Thymus (tissue), 11 donors: ENCODE measurements around the gene SH3PXD2B. TPM values are rescaled to one million over a fixed set of nuclear protein-coding genes. Genes with fewer than 3 reads are reported as not detected.

Source experiments
- DNase-seq, 9 donors: peaks; one replicate each; pipeline ENCODE4 v3.0.0-alpha.2; 2013; ENCODE audit warnings: low spot score in 9 of 9, low read depth in 6 of 9, missing footprints in 1 of 9
- H3K27ac ChIP-seq, 2 donors: one replicate each; pipeline ENCODE4 v1.5.1; 2013; ENCODE audit warnings: control low read depth in 1 of 2, low read depth in 1 of 2, low read length in 1 of 2, mild to moderate bottlenecking in 1 of 2, moderate library complexity in 1 of 2
- H3K27me3 ChIP-seq, 2 donors: one replicate each; pipeline ENCODE4 v1.5.1; 2013; ENCODE audit warnings: low read length in 1 of 2; ENCODE audit not compliant: control insufficient read depth in 2 of 2, insufficient read depth in 1 of 2
- H3K36me3 ChIP-seq, 2 donors: one replicate each; pipeline ENCODE4 v1.5.1; 2013; ENCODE audit warnings: low read length in 1 of 2, mild to moderate bottlenecking in 1 of 2, moderate library complexity in 1 of 2; ENCODE audit not compliant: control insufficient read depth in 2 of 2, insufficient read depth in 2 of 2
- H3K4me1 ChIP-seq, 2 donors: one replicate each; pipeline ENCODE4 v1.5.1; 2013; ENCODE audit warnings: low read length in 2 of 2; ENCODE audit not compliant: control insufficient read depth in 2 of 2, insufficient read depth in 2 of 2
- H3K4me3 ChIP-seq, 2 donors: one replicate each; pipeline ENCODE4 v1.5.1; 2013; ENCODE audit warnings: low read length in 2 of 2, control low read depth in 1 of 2, mild to moderate bottlenecking in 1 of 2
- H3K9me3 ChIP-seq, 2 donors: one replicate each; pipeline ENCODE4 v1.5.1; 2013; ENCODE audit warnings: low read length in 1 of 2, mild to moderate bottlenecking in 1 of 2; ENCODE audit not compliant: control insufficient read depth in 2 of 2, insufficient read depth in 1 of 2
- WGBS: extraction: QIAGEN DNeasy Blood & Tissue Kit; methylation state at CpG from one replicate; pipeline ENCODE4 v1.1.7; 2013; 5-methylcytosine and 5-hydroxymethylcytosine counted together
- polyA plus RNA-seq: library from polyadenylated mRNA; stranded (reverse); fragments of 200-250 nt; gene quantifications from one replicate; pipeline ENCODE4 v1.2.3, GENCODE V29; 2013
- total RNA-seq: library from RNA; stranded (reverse); fragments of 120-200 nt; gene quantifications from one replicate; pipeline ENCODE4 v1.2.4, GENCODE V29; 2013
- donor health status: healthy.

SH3PXD2B gene
- total and polyA plus RNA-seq, 2 donors: 3.2 to 7.3 TPM

DNA sequence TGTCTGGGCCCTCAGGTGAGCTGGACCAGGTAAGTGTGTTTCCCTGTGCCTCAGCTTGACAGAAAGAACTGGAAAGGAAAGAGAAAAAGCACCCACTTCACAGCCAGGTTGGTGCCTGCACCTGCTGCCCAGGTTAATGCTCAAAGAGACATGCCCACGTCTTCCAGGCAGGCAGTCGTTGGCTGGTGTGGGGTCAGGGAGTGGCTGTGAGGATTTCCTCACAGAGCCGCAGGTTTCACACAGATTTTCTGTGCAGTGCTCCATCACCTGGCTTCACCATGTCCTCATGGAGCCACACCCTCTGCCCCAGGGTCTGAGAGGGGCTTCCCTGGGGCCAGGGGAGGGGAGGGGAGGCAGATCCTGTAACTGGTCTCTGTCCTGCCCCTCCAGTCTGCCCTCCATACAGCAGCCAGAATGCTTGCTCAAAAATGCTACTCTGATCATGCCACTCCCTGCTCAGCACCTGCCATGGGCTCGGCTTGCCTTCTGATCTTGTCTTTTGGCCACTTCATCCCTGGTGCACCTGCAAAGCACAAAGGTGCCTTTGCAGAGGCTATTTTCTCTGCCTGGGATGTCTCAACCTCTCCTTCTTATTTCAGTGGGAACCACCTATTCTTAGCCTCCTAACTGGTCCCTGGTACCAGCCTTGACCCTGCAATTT is 88.2 kb downstream of the SH3PXD2B start:
- no peaks in the 10 kb centered on the region for H3K27me3 ChIP-seq
- WGBS: 95% methylated on average over 4 of the region's 4 CpGs
- no peaks in the 10 kb centered on the region for H3K36me3 ChIP-seq
- H3K9me3 ChIP-seq: peaks cover 0 to 8% of the 10 kb centered on the region in 2 donors
- no peak overlapping the region for H3K27ac ChIP-seq
- no peaks in the 10 kb centered on the region for H3K4me1 ChIP-seq
- H3K4me3 ChIP-seq: no peak overlapping the region
- no peak for DNase-seq

DNA sequence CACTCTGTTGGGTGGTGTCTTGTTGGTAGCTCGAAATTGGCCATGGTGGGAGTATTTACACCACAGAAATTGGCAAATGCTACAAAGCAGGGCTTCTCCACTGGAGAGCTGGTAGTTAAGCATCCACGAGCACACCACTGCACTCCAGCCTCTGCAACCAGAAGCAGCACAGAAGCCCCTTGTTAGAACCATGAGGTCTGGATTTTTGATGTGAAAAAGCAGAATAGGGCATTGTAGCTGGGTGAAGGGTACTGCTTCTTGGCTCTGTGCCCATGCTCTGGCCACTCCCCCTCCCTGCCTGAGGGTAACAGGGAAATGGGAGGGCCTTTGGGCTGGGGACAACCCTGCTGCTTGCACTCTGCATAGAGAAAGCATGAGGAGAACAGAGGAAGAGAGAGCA is 89.6 kb downstream of the SH3PXD2B start:
- Histone ChIP-seq H3K36me3 (no peaks in the 10 kb centered on the region), H3K4me3 (no peak overlapping the region), H3K9me3 (peaks cover 0 to 4% of the 10 kb centered on the region in 2 donors), H3K4me1 (no peaks in the 10 kb centered on the region), H3K27me3 (no peaks in the 10 kb centered on the region), H3K27ac (no peak overlapping the region)
- WGBS: 97% methylated on average over 2 of the region's 2 CpGs
- no peak for DNase-seq

DNA sequence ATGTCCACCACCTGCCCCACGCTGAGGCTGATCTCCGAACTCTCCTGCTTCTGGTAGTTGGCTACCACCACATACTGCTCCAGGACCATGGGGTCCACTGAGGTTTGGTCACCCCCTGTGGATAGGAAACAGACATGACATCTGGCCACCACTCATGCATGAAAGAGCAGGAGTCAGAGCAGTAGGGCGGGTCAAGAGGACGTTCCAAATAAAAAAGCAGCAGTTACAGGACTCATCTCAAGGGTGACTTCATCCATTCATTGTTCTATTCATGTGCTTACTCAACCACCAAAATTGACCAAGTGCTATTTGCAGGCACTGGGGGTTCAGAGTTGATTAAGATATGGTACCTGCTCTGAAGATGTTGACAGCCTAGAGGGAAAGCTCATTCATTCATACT is 91.6 kb downstream of the SH3PXD2B start:
- Histone ChIP-seq H3K27ac (no peak overlapping the region), H3K4me3 (no peak overlapping the region), H3K36me3 (no peaks in the 10 kb centered on the region), H3K27me3 (no peaks in the 10 kb centered on the region), H3K9me3 (peaks cover 0 to 2% of the 10 kb centered on the region in 2 donors), H3K4me1 (no peaks in the 10 kb centered on the region)
- DNase-seq: no peak
- 97% methylated on average over 4 of the region's 4 CpGs for WGBS

DNA sequence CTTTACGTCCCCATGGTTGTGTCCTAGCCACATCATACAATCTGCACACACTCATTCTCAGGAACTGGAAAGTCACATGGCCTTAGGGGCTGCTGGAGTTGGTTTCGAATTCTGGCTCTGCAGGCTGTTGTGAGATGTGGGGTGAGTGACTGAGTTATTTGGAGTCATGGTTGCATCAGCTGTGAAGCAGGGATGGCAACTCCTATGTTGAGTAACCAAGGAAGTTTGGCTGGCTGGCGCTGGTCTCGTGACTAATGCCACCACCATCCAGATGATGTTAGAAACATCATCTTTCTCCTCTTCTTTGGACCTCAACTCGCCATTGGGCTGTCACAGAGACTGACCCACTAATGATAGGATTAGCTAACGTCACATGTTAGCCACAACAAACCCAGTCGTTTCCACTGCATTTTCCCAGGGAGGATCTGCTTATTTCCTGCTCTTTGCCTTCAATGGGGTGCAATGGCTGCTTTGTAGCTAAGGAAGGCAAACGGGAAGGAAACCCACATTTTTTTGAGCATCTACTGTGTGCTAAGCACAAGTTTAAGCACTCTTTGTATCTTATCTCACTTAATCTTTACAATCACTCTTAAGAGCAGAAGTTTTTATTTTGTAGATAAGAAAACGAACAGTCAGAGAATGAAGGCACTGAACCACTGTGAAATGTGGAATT is 92.6 kb downstream of the SH3PXD2B start:
- Histone ChIP-seq H3K4me3 (no peak overlapping the region), H3K36me3 (no peaks in the 10 kb centered on the region), H3K9me3 (no peaks in the 10 kb centered on the region), H3K27me3 (no peaks in the 10 kb centered on the region), H3K4me1 (no peaks in the 10 kb centered on the region), H3K27ac (no peak overlapping the region)
- no peak for DNase-seq
- WGBS: 93% methylated on average over 9 of the region's 9 CpGs

DNA sequence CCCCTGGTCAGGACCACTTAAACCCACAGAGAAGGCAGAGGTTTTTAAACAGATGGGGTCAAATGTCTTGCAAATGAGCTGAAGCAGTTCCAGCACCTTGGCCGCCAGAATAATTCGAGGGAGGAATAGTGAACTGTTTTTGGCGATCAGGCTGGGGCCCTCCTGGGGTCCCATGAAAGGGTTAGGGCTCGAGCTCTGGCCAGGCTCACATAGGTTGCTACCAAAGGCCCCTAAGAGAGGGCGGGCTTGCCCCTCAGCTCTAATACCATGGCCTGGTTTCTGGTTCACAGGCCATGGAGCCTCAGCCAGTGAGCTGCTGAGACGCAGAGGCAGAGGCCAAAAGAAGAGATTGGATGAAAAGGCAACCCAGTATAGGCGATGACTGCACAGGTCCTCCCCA is 96.0 kb downstream of the SH3PXD2B start:
- no peaks in the 10 kb centered on the region for H3K36me3 ChIP-seq
- H3K4me1 ChIP-seq: no peaks in the 10 kb centered on the region
- H3K27me3 ChIP-seq: no peaks in the 10 kb centered on the region
- no peak overlapping the region for H3K4me3 ChIP-seq
- H3K27ac ChIP-seq: no peak overlapping the region
- no peaks in the 10 kb centered on the region for H3K9me3 ChIP-seq
- 96% methylated on average over 7 of the region's 7 CpGs for WGBS
- no peak for DNase-seq

DNA sequence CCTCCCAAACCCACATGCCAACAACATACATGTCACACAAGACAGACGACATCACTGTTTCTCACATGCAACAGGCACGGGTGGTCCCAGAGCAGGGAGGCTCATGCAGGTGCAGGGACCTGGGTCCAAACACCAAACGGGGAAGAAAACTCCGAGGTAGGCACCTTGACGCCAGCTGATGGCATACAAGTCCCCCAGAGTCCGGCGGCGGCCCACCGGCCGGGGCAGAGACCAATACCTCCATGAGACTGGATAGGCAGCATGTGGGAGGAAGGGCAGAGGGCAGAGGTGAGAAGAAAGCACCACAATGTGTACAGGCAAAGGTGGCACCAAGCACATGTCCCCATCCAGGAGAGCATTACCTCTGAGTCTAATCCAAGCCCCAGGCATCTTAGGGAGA is 97.8 kb downstream of the SH3PXD2B start:
- H3K36me3 ChIP-seq: no peaks in the 10 kb centered on the region

DNA sequence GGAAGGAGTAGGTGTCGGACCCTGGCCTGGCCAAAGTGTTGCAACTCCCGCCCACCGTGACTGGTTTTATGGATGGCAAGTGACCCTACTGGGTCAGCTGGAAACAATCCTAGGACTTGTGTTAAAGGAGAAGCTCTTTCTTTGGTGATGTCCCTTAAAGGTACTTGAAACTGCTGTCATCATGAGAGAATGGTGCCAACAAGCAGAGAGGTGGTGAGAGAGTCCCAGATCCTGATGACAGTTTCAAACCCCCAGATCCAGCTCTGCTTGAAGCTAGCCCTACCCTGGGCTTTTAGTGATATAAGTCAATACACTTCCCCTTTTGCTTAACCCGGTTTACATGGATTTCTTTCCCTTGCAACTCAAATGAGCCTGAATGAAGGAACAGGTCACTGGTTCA is 98.3 kb downstream of the SH3PXD2B start:
- Histone ChIP-seq H3K4me3 (no peak overlapping the region), H3K4me1 (no peaks in the 10 kb centered on the region), H3K27me3 (no peaks in the 10 kb centered on the region), H3K27ac (no peak overlapping the region), H3K9me3 (no peaks in the 10 kb centered on the region), H3K36me3 (no peaks in the 10 kb centered on the region)
- 90% methylated on average over 4 of the region's 4 CpGs for WGBS
- no peak for DNase-seq

More for the DNA sequence above, 97.8 kb downstream of the SH3PXD2B start:
- no peaks in the 10 kb centered on the region for H3K27me3 ChIP-seq
- no peaks in the 10 kb centered on the region for H3K9me3 ChIP-seq
- no peak for DNase-seq
- H3K4me3 ChIP-seq: no peak overlapping the region
- H3K27ac ChIP-seq: no peak overlapping the region
- no peaks in the 10 kb centered on the region for H3K4me1 ChIP-seq
- WGBS: 96% methylated on average over 10 of the region's 10 CpGs

DNA sequence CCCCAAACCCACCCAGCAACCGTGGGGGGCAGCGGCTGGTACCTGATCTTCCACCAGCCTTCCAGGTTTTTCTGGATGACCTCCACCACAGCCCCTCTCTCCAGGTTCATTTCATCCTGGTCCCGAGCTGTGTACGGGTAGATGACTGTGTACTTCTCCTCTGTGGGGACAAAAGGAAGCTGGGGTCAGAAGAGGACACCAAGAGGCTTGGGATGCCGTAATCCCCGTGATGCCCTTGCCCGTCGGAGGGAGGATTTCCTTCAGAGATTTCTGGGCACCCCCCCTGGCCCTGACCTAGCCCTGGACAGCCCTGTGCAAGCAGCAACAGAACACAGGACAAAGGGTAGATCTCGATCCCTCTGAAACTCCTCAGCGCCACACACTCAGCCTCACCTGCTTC is 100.5 kb downstream of the SH3PXD2B start:
- H3K27me3 ChIP-seq: no peaks in the 10 kb centered on the region

DNA sequence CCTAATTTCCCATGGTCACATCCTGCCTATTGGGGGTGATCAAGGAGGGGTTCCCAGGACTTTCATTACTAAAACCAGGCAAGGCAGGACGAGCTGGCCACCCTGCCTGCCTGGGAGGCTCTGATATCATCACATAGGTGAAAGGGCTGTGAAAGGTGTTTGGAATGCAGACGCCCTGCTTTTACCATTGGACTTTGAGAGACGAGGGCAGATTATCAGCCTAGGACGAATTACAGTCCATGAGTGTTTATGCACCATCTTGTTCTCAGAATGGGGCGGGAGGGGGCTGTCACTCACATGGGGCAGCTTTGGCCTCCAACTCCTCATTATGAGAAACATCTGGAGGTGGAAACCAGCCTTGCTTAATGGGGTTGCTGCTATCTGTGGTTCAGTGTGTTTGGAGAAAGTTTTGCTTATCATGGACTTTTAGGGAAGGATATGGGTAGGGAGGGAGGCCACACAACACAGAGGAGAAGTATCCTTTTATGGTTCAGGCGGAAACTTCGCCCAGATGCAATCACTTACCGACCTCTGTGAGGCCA is 101.0 kb downstream of the SH3PXD2B start:
- no peak for DNase-seq
- no peaks in the 10 kb centered on the region for H3K27me3 ChIP-seq
- H3K4me1 ChIP-seq: no peaks in the 10 kb centered on the region
- no peak overlapping the region for H3K27ac ChIP-seq
- no peak overlapping the region for H3K4me3 ChIP-seq
- 90% methylated on average over 8 of the region's 8 CpGs for WGBS
- no peaks in the 10 kb centered on the region for H3K9me3 ChIP-seq
- no peaks in the 10 kb centered on the region for H3K36me3 ChIP-seq

More for the DNA sequence above, 100.5 kb downstream of the SH3PXD2B start:
- Histone ChIP-seq H3K9me3 (no peaks in the 10 kb centered on the region), H3K4me3 (no peak overlapping the region), H3K36me3 (no peaks in the 10 kb centered on the region), H3K4me1 (no peaks in the 10 kb centered on the region), H3K27ac (no peak overlapping the region)
- 95% methylated on average over 10 of the region's 10 CpGs for WGBS
- DNase-seq: no peak
